NCI-H82 (cell line): ENCODE data around the gene SCLY.
A peak's percentile ranks its signal among the peaks of the same experiment; 100 is the strongest.
"Not testable (repeated sequence)": the region's sequence is repeated elsewhere in the genome, so short reads cannot be mapped to it uniquely, and the experiment has no call there.

Experiments used
- DNase-seq: peaks from one replicate; lab custom pipeline; 2025; lab: John Stamatoyannopoulos, UW

SCLY gene

DNA sequence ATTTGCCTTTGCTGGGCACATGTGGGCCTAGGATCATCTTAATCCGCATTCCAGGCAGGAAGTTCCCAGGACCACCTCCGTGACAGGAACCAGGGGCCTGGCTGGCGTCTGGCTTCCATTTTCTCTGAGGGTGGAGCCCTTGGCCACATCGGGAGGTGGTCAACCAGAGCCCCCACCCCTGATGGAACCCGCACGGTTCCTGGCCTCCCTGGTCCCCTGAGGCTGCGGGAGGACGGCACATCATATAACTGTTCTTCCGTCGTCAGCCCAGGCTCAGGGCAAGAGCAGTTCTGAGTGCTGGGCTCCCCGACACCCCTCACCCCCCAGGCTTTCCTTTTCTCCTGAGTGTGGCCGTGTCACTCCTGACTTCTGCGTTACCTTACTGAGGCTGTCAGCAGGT lies 52.8 kb downstream of the SCLY start:
- no peak for DNase-seq

DNA sequence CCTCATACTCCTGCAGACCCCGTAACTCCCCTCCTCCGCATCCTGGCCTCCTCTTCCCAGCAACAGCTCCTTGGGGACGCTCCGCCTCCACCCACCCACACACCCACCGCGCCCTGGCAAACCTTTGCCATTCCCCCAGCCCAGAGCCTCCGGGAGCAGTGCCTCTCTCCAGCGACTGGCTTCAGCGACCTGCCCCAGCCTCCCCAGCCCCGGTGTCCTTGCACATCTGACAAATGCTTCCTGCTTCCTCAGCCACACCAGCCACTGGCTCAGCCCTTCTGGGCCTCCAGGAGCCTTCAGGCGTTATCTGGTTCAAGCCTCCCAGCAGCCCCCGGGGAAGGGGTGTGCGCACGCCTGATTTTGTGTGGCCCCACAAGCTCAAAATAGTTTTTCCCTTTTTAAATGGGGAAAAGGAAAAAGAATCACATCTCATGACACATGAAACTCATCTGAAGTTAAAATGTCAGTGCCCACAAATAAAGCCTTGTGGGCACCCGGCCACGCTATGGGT lies 53.6 kb downstream of the SCLY start:
- no peak for DNase-seq

DNA sequence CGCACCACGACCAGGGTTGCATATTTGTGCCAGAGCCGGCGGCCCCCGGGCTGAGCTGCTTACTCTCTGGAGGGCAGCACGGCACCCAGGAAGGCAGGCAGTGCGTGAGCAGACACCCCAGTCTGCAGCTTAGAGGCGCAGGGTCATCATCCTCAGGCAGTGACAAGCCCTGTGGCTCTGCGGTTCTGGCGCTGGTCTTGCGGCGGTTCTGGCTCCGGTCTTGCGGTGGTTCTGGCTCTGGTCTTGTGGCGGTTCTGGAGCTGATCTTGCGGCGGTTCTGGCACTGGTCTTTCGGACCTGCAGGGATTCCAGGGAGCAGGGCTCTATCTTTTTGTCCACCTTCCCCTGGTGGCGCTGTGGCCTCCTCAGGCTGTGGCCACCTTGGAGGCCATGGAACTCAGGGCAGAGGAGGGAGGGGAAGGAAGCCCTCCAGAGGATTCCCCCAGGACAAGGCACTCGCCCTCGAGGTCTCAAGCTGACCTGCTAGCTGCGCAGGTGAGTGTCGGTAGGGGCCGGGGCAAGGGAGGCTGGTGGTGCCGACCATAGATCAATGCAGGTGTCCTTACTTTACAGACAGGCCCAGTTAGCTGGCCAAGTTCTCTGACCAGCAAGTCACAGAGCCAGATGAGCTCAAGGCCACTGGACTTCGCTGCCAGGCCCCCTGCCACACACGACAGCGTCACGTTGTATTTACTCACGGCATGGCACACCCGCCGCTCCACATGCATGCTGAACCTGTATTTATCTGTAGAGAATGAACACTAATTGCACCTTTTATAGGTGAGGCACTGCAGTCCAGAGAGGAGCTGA lies 54.3 kb downstream of the SCLY start:
- DNase-seq = no peak

DNA sequence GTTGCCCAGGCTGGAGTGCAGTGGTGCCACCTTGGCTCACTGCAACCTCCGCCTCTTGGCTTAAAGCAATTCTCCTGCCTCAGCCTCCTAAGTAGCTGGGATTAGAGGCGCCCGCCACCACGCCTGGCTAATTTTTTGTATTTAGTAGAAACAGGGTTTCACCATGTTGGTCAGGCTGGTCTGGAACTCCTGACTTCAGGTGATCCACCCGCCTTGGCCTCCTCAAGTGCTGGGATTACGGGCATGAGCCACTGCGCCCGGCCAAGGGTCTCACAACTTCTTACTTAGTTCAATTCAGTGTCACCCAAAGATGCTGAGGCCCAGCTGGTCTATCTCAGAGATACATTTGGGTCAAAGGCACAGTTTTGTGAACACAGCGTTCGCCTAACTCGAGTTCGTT lies 54.9 kb downstream of the SCLY start:
- not testable (repeated sequence) for DNase-seq

DNA sequence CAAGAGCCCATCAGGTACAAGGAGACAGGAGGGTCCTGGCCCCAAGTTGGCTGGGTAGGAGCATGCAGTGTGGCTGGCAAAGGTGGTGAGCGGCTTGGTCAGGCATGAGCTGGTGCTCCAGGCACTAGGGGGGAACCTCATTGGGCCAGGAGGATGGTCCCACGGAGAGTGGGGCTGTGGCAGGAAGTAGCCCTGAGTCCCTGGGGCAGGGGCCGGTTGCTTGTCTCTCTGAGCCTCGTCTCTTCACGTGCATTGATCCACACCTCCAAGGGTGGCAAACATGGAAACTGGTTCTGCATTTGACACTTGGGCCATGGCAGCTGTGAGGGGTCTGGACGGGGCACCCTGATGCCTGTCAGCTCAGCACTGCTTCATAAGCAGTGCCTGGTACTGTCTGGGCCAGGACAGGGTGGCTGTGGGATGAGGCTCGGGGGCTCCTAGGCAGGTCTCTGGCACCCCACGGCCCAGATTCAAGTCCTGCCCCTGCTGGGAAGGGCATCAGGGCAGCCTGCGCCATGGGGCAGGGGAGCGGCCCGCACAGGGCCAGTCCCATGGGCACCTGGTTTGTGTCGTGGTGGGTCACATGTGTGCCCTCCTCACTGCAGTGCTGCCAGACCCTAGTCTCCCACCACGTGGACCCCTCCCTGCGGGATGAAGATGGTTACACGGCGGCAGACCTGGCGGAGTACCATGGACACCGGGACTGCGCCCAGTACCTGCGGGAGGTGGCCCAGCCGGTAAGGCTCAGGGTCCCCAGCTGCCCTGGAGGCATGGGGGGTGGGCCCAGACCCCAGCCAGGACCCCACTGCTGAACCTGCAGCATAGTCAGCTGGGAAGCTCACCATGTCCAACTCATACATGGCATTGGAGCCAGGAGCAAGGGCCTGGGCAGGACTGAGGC lies 55.7 kb downstream of the SCLY start:
- DNase-seq = no peak

DNA sequence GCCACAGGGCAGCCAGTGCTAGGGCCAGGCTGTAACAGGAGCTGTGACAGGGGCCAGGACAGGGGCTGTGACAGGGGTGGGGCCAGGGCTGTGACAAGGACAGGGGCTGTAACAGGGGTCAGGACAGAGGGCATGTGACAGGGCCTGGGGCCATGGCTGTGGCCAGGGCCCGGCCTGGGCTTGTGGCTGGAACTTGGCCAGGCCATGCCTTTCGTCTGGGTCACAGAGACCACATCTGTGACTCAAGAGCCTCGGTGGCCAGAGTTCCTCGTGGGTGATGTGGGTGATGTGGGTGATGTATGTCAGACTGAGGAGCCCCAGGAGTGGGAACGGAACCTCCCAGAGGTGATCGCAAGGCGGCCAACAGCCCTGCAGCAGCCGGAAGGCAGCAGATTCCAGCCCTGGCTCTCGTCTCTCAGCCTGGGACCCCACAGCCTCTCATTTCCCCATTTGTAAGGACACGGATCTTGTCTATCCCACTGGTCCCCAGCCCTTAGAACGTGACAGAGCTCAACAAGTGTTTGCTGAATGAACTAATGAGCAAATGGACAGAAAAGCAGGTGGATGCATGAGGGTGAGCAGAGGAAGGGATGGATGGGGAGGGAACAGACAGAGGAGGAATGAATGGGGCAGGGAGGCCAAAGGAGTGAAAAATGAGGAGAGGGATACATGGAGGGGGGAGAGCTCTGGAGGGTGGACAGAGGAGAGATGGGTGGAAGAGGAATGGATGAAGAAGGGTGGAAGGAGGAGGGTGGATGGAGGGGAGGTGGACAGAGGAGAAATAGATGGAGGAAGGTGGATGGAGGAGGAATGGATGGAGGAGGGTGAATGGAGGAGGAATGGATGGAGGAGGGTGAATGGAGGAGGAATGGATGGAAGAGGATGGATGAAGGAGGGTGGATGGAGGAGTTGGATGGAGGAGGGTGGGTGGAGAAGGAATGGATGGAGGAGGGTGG lies 56.7 kb downstream of the SCLY start:
- no peak for DNase-seq

DNA sequence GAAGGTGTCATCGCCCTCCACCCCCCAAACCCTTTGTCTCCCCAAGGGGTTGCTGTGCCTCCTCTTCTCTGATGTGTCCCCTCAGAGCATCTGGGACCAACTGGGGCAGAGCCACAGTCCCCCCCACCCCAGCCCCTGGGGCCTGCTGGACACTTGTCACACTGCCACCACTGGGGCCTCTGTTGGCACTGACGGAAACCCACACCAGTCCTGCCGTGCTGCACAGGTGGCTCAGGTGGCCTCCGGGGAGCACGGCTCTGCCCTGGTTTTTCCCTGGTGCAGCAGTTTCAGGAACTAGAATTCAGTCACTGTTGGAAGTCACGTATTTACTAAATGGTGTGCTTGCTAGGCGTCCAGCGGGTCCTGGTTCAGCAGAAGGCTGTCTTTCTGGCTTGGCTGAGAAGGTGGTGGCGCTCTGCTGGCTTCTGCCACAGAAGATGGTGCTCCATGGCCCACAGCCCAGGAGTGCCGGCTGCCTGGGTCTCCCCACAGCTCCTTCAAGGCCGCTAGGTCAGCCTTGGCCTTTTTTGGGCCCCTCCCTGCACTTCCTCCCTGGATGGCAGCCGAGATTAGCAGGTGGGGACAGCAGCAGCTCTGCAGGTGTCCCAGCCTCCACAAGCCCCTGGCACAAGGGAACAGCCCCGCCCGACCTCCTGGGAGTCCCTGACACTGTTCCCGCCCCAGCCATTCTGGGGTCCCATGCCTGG lies 59.1 kb downstream of the SCLY start:
- DNase-seq = no peak

DNA sequence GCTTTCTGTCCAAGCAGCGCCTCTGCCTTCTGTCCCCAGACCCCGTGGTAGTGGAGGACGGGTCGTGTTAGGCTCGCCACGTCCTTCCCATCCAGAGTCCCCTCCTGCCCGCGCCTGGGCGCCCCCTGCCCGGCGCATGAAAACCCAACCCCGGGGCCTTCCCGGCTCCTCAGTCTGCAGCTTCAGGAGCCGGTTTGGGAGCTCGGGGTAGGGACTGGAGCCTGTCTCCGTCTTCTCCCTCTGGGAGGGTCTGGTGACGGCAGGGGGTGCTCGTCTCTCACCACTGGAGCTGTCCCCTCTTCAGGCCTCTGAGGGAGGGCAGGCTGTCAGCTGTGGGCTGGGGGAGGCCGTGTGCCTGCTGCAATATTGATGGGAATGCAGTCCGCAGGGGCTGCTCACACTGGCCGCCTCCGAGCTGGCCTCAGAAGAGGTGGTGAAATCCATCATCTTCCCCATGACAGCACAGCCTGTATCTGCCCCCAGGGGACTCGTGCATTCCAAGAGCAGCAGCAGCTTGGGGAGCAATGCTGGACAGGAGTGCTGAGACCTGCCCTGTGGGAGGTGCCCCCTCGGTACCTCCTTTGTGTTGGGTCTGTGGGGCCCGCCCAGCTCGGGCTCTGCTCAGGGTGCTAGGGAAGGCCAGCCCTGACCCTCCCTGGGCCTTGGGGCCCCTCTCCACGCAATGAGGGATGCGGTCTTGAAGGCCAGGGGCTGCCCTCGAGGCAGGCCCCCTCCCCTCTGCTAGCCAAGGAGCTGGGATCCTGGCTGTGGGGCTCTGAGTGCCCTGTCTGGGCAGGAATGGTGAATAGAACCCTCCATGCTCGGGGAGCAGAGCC lies 59.9 kb downstream of the SCLY start:
- peak; percentile 52 for DNase-seq

DNA sequence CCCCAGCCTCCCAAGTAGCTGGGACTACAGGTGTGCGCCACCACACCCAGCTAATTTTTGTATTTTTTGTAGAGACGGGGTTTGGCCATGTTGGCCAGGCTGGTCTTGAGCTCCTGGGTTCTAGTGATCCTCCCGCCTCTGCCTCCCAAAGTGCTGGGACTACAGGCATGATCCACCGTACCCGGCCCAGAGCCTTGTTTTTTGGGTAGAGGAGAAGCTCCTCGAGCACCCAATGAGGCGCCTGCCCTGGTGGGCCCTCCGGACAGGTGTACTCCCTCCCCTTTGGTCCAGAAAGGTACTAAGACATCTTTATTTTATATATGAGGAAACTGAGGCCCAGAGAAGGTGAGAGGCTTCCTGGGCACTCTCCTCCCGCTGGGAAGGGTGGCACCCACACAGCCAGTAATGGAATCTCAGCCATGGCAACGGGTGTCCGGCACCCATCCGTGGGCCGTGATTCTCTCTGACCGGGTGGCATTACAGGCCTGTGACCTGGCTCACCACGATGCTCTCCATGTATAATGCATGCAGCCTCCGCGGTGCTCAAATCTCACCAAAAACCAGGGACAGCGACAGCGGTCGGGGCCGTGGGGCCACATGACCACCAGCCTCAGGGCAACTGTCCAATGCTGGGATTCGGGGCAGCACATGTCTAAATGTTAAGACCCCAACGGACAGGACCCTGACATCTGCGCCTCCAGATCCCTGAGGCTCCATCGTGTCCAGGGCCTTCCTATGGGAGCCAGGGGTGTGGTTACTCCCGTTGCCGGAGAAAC lies 60.9 kb downstream of the SCLY start:
- DNase-seq = no peak

DNA sequence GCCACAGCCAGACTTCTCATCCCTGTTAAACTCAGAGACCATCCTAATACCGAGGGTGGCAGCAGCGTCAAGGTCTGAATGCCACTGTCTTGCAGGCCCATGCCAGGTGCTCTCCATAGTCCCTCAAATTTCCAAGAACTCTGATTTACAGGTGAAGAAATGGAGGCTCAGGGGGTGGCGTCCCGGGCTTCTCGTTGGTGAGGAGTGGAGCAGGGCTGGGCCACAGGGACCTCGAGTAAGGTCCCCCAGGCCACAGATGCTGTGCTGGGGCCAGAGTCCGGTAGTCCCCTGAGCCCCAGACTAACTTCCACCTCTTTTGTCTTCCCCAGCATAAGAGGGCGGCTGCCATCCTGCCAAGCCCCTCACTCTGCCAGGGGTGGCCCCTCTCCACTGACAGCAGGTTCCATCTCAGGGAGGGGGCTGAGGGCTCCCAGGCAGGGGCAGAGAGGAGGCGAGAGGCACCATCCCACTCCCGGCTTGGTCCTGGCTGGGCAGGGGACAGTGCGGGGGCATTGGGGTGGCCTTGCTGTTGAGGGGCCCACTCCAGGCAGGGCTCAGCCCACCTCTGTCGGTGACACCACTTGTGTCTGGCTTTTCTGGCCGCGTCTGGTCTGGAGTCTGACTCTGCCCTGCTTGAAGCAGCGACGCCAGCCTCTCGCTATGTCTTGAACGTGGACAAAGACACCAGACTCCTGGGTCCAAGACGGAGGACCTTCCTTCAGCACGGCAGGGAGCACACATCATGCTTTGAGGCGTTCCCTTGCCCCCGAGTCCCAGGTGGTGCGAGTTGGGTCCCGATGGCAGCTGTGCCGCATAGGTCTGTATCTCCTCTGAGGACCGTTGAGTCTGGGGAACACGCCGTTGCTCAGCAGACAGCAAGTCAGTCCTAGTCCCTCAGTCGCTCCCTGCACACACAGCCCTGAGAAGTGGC lies 61.8 kb downstream of the SCLY start:
- DNase-seq = no peak

DNA sequence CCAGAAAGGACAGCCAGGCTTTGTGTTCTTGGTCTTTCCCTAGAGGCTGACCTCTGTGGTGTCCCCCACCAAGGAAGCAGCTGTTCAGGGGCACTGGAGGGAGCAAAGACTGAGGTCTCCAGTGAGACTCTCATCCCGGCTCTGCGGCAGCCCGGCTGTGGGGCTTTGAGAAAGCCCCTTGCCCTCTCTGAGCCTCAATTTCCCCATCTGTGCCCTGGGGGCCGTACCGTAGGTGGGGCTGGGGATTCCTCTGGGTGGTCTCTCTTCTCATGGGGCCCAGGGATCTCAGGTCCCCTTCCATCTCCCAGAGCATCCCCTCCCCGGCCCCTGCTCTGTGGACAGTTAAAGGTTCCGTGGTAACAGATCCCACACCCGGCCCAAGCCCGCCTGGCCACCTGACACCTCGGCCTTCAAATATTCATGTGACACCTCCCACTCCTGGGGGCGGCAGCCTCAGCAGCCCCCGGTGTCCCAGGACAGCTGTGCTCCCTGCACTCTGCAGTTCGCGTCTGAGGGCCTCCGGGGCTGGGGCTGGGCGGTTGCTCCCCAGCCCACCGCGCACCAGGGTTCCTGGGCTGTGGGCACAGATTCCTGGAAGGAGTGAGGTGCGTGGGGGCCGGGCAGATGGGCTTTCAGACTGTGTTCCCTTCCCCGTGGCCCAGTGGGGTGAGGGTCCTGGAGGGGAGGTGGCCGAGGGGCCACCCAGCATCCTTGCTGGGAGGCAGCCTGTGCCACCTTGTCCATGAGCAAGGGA lies 62.6 kb downstream of the SCLY start:
- DNase-seq = no peak

DNA sequence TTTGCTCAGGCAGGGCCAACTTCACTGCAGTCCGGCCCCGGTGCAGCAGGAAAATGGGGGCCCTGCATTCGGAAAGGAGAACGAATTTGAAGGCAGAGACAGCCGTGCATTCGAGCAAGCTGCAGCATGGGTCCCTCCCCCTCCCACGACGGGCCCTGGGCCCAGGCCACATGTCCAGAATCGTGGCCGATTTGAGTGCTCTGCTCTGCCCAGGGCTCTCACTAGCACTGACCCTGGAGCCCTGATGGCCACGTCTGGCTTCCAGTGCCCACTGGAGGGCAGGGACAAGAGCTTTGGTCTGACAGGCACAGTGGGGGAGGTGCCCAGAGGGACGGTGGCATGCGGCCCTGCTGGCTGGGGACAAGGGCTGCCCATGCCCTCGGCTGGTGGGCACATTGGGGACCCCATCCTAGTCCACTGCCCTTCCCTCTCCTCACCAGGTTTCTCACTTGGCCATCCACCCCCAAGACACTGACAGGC lies 63.2 kb downstream of the SCLY start:
- DNase-seq = no peak

DNA sequence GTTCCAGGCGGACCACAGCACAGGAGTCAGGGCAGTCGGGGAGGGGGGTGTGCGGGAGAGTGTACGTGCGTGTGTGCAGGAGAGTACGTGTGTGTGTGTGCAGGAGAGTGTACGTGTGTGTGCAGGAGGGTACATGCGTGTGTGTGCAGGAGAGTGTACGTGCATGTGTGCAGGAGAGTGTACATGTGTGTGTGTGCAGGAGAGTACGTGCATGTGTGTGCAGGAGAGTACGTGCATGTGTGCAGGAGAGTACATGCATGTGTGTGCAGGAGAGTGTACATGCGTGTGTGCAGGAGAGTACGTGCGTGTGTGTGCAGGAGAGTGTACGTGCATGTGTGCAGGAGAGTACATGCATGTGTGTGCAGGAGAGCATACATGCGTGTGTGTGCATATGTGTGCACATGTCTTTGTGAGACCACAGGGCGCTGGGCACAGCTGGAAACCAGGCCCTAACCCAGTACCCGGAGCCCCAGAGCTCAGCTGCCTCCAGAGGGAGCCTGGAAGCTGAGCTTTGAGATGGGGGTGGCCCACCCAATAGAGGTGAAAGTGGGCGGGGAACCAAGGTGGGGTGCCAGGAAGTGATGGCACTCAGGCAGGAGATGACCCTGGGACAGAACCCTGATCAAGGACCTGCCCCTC lies 63.8 kb downstream of the SCLY start:
- no peak for DNase-seq

DNA sequence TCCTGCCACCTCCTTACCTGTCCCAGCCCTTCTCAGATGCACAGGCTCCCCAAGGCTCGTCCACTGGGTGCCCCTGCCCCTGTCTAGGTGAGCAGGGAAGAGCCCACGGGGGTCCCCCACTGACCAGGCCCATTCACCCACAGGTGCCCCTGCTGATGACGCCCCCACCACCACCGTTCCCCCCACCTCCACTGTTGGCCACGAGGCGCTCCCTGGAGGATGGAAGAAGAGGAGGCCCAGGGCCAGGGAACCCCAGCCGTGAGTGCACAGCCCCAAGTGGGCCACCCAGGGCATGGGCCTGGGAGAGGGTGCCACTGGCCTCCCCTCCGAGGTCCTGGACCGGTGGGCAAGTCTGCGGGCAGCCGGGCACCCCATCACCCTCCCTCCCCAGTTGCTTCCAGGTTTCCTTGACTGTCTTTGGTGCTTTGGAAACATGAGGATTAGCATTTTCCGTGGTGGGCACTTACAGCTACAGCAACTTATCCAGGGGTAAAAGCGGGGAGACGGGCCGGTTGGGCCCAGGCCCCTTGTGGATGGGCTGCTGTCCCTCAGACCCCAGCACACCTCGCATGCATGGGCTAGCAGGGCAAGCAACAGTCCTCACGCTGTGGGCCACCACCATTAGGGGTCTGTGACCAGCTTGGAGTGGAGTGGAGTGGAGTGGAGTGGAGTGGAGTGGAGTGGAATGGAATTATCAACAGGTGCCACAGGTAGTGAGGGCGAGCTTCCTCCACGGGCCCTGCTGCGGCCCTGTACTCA lies 64.5 kb downstream of the SCLY start:
- DNase-seq = no peak

DNA sequence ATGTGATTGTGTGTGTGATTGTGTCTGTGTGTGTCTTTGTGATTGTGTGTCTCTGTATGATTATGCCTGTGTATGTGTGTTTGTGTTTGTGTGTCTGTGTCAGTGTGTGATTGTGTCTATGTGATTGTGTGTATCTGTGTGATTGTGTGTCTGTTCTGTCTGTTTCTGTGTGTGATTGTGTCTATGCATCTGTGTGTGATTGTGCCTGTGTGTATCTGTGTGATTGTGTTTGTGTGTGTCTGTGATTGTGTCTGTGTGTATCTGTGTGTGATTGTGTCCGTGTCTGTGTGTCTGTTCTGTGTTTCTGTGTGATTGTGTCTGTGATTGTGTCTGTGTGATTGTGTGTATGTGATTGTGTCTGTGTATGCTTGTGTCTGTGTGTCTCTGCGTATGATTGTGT lies 65.5 kb downstream of the SCLY start:
- DNase-seq = no peak

DNA sequence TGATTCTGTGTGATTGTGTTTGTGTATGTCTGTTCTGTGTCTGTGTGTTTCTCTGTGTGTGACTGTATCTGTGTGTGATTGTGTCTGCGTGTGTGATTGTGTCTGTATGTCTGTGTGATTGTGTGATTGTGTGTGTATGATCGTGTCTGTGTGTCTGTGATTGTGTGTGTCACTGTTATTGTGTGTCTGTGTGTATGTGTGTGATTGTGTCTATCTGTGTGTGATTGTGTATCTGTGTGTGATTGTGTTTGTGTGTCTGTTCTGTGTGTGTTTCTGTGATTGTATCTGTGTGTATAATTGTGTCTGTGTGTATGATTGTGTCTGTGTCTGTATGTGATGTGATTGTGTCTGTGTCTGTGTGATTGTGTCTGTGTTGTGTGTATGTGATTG lies 66.0 kb downstream of the SCLY start:
- no peak for DNase-seq
